Globus pallidus (tissue), 1 donor: ENCODE results near the gene NEURL1B.
"Not testable (repeated sequence)": the region's sequence is repeated elsewhere in the genome, so short reads cannot be mapped to it uniquely, and the experiment has no call there.

Source experiments
- DNase-seq: peaks from one replicate; pipeline ENCODE4 v3.0.0-alpha.2; 2015; ENCODE audit warnings: low spot score

Gene NEURL1B

GRCh38 chr5:172678362-172678874 lies 37.4 kb downstream of the NEURL1B start:
- not testable (repeated sequence) for DNase-seq

GRCh38 chr5:172678902-172679301 lies 37.8 kb downstream of the NEURL1B start:
- peak; percentile 81 for DNase-seq

GRCh38 chr5:172679628-172680212 lies 38.7 kb downstream of the NEURL1B start:
- DNase-seq: no peak

- DNase-seq: no peak
Observed at GRCh38 chr5:172680921-172681320, 39.9 kb downstream of the NEURL1B start.

- no peak for DNase-seq
Observed at GRCh38 chr5:172681421-172681820, 40.4 kb downstream of the NEURL1B start.

- DNase-seq: no peak
Observed at GRCh38 chr5:172683264-172683644, 42.2 kb downstream of the NEURL1B start.

GRCh38 chr5:172683645-172684471 lies 42.8 kb downstream of the NEURL1B start:
- no peak for DNase-seq

- DNase-seq: no peak
Observed at GRCh38 chr5:172685091-172685490, 44.0 kb downstream of the NEURL1B start.

- DNase-seq: no peak
Observed at GRCh38 chr5:172686111-172686510, 45.0 kb downstream of the NEURL1B start.

- no peak for DNase-seq
Observed at GRCh38 chr5:172686539-172687390, 45.7 kb downstream of the NEURL1B start.

- no peak for DNase-seq
Observed at GRCh38 chr5:172687940-172688339, 46.9 kb downstream of the NEURL1B start.

- no peak for DNase-seq
Observed at GRCh38 chr5:172688349-172689217, 47.5 kb downstream of the NEURL1B start.

- no peak for DNase-seq
Observed at GRCh38 chr5:172689218-172689572, 48.1 kb downstream of the NEURL1B start.

- DNase-seq: no peak
Observed at GRCh38 chr5:172689801-172690200, 48.7 kb downstream of the NEURL1B start.

- DNase-seq: no peak
Observed at GRCh38 chr5:172690258-172691075, 49.4 kb downstream of the NEURL1B start.

- DNase-seq: no peak
Observed at GRCh38 chr5:172691886-172692285, 50.8 kb downstream of the NEURL1B start.

- no peak for DNase-seq
Observed at GRCh38 chr5:172692451-172692850, 51.4 kb downstream of the NEURL1B start.

- DNase-seq: no peak
Observed at GRCh38 chr5:172692981-172693380, 51.9 kb downstream of the NEURL1B start.

- DNase-seq: no peak
Observed at GRCh38 chr5:172694061-172694460, 53.0 kb downstream of the NEURL1B start.

GRCh38 chr5:172694541-172694940 lies 53.5 kb downstream of the NEURL1B start:
- no peak for DNase-seq
